Endothelial cell of umbilical vein (primary cell): ENCODE data around the gene SOHLH1. TPM values are rescaled to one million over a fixed set of nuclear protein-coding genes. Genes with fewer than 3 reads are reported as not detected.

ENCODE experiments used
- BruUV-seq: library from RNA; stranded (reverse); fragments of 400-500 nt; replicated peaks from 2 replicates; lab custom pipeline; 2021; lab: Mats Ljungman, UMichigan
- CTCF ChIA-PET: fragments of 300-600, 350-600 bp; sonication (Branson Sonifier 250); formaldehyde crosslinking; loops from one replicate; lab custom pipeline; 2021; ENCODE audit warnings: antibody characterized with exemption, inconsistent platforms; lab: Charles Lee
- POLR2A ChIA-PET: fragments of 300-600, 350-600 bp; sonication (Branson Sonifier 250); formaldehyde crosslinking; loops from one replicate; lab custom pipeline; 2021; ENCODE audit warnings: antibody characterized with exemption, inconsistent platforms; lab: Charles Lee
- DNase-seq: peaks from one replicate; pipeline ENCODE4 v3.0.0-alpha.2; 2011; ENCODE audit warnings: low read depth, low spot score
- FAIRE-seq: peaks from 2 replicates; lab custom pipeline; 2011; peaks lifted over from hg19 to GRCh38; lab: Jason Lieb, UNC
- H2AFZ ChIP-seq: 2 replicates; pipeline ENCODE4 v1.6.0; 2012; ENCODE audit warnings: low read depth, low read length, control low read depth, inconsistent platforms
- H3K27ac ChIP-seq: 2 replicates; pipeline ENCODE4 v1.5.1; 2011; ENCODE audit warnings: low read depth, mild to moderate bottlenecking, control low read depth, low read length, moderate library complexity; ENCODE audit not compliant: insufficient read depth
- H3K27me3 ChIP-seq, 2 experiments: 2 replicates each; pipeline versions ENCODE4 v1.6.0 to v1.6.1; 2011; ENCODE audit warnings: low read length in 2 of 2, mixed read lengths in 1 of 2; ENCODE audit not compliant: control insufficient read depth in 2 of 2, insufficient read depth in 2 of 2
- H3K36me3 ChIP-seq, 2 experiments: 2 replicates in 1 of 2; 3 replicates in 1 of 2; pipeline ENCODE4 v1.5.1; 2011; ENCODE audit warnings: low read length in 2 of 2, mild to moderate bottlenecking in 1 of 2, moderate library complexity in 1 of 2; ENCODE audit not compliant: control insufficient read depth in 2 of 2, insufficient read depth in 2 of 2; ENCODE audit errors: extremely low read depth in 1 of 2
- H3K4me1 ChIP-seq: 3 replicates; pipeline ENCODE4 v1.5.1; 2011; ENCODE audit warnings: mild to moderate bottlenecking, low read length; ENCODE audit not compliant: control insufficient read depth, insufficient read depth; ENCODE audit errors: extremely low read depth
- H3K4me2 ChIP-seq: 2 replicates; pipeline ENCODE4 v1.6.1; 2011; ENCODE audit warnings: low read length, control low read depth, mixed read lengths; ENCODE audit not compliant: insufficient read depth
- H3K4me3 ChIP-seq, 3 experiments: fragments of 200-600 bp in 1 of 3; sonication (generic), shearing (Covaris generic) in 1 of 3; replicated peaks in 1 of 3; 2 replicates each; pipeline ENCODE4 v1.5.1; 2011 to 2016; ENCODE audit warnings: control low read depth in 3 of 3, low read length in 3 of 3, mild to moderate bottlenecking in 2 of 3, inconsistent platforms in 1 of 3, low read depth in 1 of 3, moderate library complexity in 1 of 3; ENCODE audit not compliant: insufficient read depth in 1 of 3
- H3K79me2 ChIP-seq: 2 replicates; pipeline ENCODE4 v1.6.0; 2012; ENCODE audit warnings: low read length, inconsistent platforms; ENCODE audit not compliant: control insufficient read depth, insufficient read depth
- H3K9ac ChIP-seq: replicated peaks from 2 replicates; pipeline ENCODE3; 2011; ENCODE audit warnings: low read length, control low read depth; ENCODE audit not compliant: insufficient read depth; ENCODE audit errors: extremely low read depth
- H3K9me1 ChIP-seq: replicated peaks from 3 replicates; pipeline ENCODE4 v1.6.0; 2011; ENCODE audit warnings: mild to moderate bottlenecking, low read length; ENCODE audit not compliant: control insufficient read depth, insufficient read depth; ENCODE audit errors: extremely low read depth
- H3K9me3 ChIP-seq: replicated peaks from 2 replicates; pipeline ENCODE4 v1.5.1; 2012; ENCODE audit warnings: low read length, inconsistent platforms; ENCODE audit not compliant: control insufficient read depth, insufficient read depth
- H4K20me1 ChIP-seq: replicated peaks from 2 replicates; pipeline ENCODE3; 2011; ENCODE audit warnings: mild to moderate bottlenecking, low read length; ENCODE audit not compliant: control insufficient read depth, insufficient read depth; ENCODE audit errors: extremely low read depth
- CTCF ChIP-seq, 2 donors: IDR thresholded peaks; 1 replicate in 1 of 2; 2 replicates in 1 of 2; pipeline ENCODE4 v1.5.1; 2011; ENCODE audit warnings: low read length in 2 of 2, mild to moderate bottlenecking in 2 of 2, moderate library complexity in 2 of 2, control low read depth in 1 of 2, inconsistent platforms in 1 of 2, low read depth in 1 of 2; ENCODE audit not compliant: insufficient read depth in 1 of 2; ENCODE audit errors: extremely low read depth in 1 of 2
- EZH2 ChIP-seq: IDR thresholded peaks from 2 replicates; pipeline ENCODE4 v1.6.1; 2012; ENCODE audit warnings: borderline replicate concordance, low read depth, mild to moderate bottlenecking, moderate library complexity, low read length, inconsistent platforms; ENCODE audit not compliant: severe bottlenecking
- FOS ChIP-seq: IDR thresholded peaks from 2 replicates; pipeline ENCODE4 v1.6.1; 2011; ENCODE audit warnings: mild to moderate bottlenecking, low read length, moderate library complexity, borderline replicate concordance; ENCODE audit not compliant: insufficient read depth
- GATA2 ChIP-seq: IDR thresholded peaks from 2 replicates; pipeline ENCODE4 v1.7.0; 2011; ENCODE audit warnings: low read depth, mild to moderate bottlenecking, moderate library complexity, mixed read lengths, low read length; ENCODE audit not compliant: insufficient read length, insufficient read depth
- JUN ChIP-seq: IDR thresholded peaks from 2 replicates; pipeline ENCODE4 v1.6.1; 2011; ENCODE audit warnings: borderline replicate concordance, low read depth; ENCODE audit not compliant: insufficient read length, insufficient read depth
- MAX ChIP-seq: IDR thresholded peaks from 2 replicates; pipeline ENCODE4 v1.6.1; 2011; ENCODE audit not compliant: insufficient read depth, insufficient read length
- MYC ChIP-seq: IDR thresholded peaks from one replicate; pipeline ENCODE4 v1.6.1; 2011; ENCODE audit warnings: mild to moderate bottlenecking, low read depth, low read length
- POLR2A ChIP-seq: IDR thresholded peaks from 2 replicates; pipeline ENCODE4 v1.6.1; 2012; ENCODE audit warnings: low read depth, mild to moderate bottlenecking, control low read depth, low read length
- POLR2AphosphoS5 ChIP-seq: IDR thresholded peaks from 2 replicates; pipeline ENCODE4 v1.6.1; 2012; ENCODE audit warnings: low read depth, mild to moderate bottlenecking, control low read depth, low read length, moderate library complexity; ENCODE audit not compliant: insufficient read depth
- dilution Hi-C: fragments of 300-500 bp; cut with MboI; formaldehyde crosslinking; loops from one replicate; pipeline ENCODE4 v1.15.0; 2019; ENCODE audit warnings: low sequenced_read_pairs; ENCODE audit not compliant: extremely low pct_ligation_motif_present
- intact Hi-C: fragments of 100-400 bp; cut with micrococcal nuclease; formaldehyde crosslinking; loops from one replicate; pipeline ENCODE4 v1.10.0; 2022
- polyA plus RNA-seq, 4 experiments: library from polyadenylated mRNA; depleted of rRNA in 3 of 4; stranded (reverse) in 3 of 4; unstranded in 1 of 4; fragments of >200 nt; gene quantifications; 2 replicates each; pipeline versions ENCODE4 v1.2.1 to v1.2.3, GENCODE V29; 2011 to 2012; ENCODE audit warnings: missing spikeins in 1 of 4
- total RNA-seq: library from RNA; stranded (reverse); gene quantifications from 2 replicates; pipeline ENCODE4 v1.2.3, GENCODE V29; 2021

Gene SOHLH1
- total and polyA plus RNA-seq, 2 donors (not counting 3 experiments of a cell fraction or from before 2014, with no cell fraction given): not detected

GRCh38 chr9:135689011-135689410 lies 10.3 kb downstream of the SOHLH1 start:
- CTCF ChIA-PET: no interaction called here
- Histone ChIP-seq H3K4me3 (no peak overlapping the region), H3K27me3 (no peaks in the 10 kb centered on the region), H3K27ac (no peak overlapping the region), H4K20me1 (no peaks in the 10 kb centered on the region), H3K4me2 (no peak overlapping the region), H3K36me3 (no peaks in the 10 kb centered on the region), H3K79me2 (no peaks in the 10 kb centered on the region), H3K4me1 (no peaks in the 10 kb centered on the region), H3K9me1 (no peaks in the 10 kb centered on the region), H3K9ac (no peak overlapping the region), H3K9me3 (no peaks in the 10 kb centered on the region), H2AFZ (no peak overlapping the region)
- no peak for FAIRE-seq
- BruUV-seq: no TSS peak
- dilution Hi-C loops (no loop called here), intact Hi-C loops (no loop called here)
- DNase-seq: no peak
- POLR2A ChIA-PET: no interaction called here
- TF ChIP-seq EZH2 (no peak), POLR2A (no peak)

GRCh38 chr9:135687216-135687615 lies 12.1 kb downstream of the SOHLH1 start:
- no peak for DNase-seq
- FAIRE-seq: no peak
- Histone ChIP-seq H4K20me1 (no peaks in the 10 kb centered on the region), H3K4me1 (no peaks in the 10 kb centered on the region), H3K36me3 (no peaks in the 10 kb centered on the region), H3K9me1 (no peaks in the 10 kb centered on the region), H2AFZ (no peak overlapping the region), H3K4me2 (no peak overlapping the region), H3K27ac (no peak overlapping the region), H3K79me2 (no peaks in the 10 kb centered on the region), H3K9me3 (no peaks in the 10 kb centered on the region), H3K27me3 (no peaks in the 10 kb centered on the region), H3K9ac (no peak overlapping the region), H3K4me3 (no peak overlapping the region)
- BruUV-seq: no TSS peak
- dilution Hi-C loops: no loop called here
- POLR2A ChIA-PET: no interaction called here
- CTCF ChIA-PET: interaction anchor here (0.5 kb wide), 1 partner anchor 43 kb away, joined by 3 read pairs; no protein-coding TSS in a partner anchor
- intact Hi-C loops: no loop called here
- TF ChIP-seq POLR2A (no peak), MAX (no peak), EZH2 (no peak), CTCF (IDR thresholded peaks at IDR 0.05; ENCODE audit: extremely low read depth in 1 of 2, insufficient read depth in 1 of 2, low read depth in 1 of 2, low read length in 2 of 2) (no peak), FOS (no peak), GATA2 (no peak), MYC (no peak), POLR2AphosphoS5 (no peak), JUN (no peak)
